Kidney (tissue), 14 donors: ENCODE data around the gene LY86. TPM values are rescaled to one million over a fixed set of nuclear protein-coding genes. Genes with fewer than 3 reads are reported as not detected.

Experiments
- DNase-seq, 5 donors: peaks; one replicate each; pipeline ENCODE4 v3.0.0-alpha.2; 2013 to 2020
- FAIRE-seq: peaks from 2 replicates; lab custom pipeline; 2012; peaks lifted over from hg19 to GRCh38; lab: Jason Lieb, UNC
- H3K27ac ChIP-seq, 2 donors: one replicate each; pipeline ENCODE4 v1.7.0; 2013; ENCODE audit warnings: low read depth in 2 of 2, low read length in 2 of 2, inconsistent platforms in 1 of 2
- H3K27me3 ChIP-seq: one replicate; pipeline ENCODE4 v1.7.1; 2013; ENCODE audit warnings: low read length, inconsistent platforms; ENCODE audit not compliant: control insufficient read depth, insufficient read depth
- H3K36me3 ChIP-seq, 3 donors: one replicate each; pipeline versions ENCODE4 v1.7.0 to v1.7.1; 2013; ENCODE audit warnings: low read length in 3 of 3, control low read depth in 1 of 3, inconsistent platforms in 1 of 3; ENCODE audit not compliant: insufficient read depth in 3 of 3, control insufficient read depth in 2 of 3
- H3K4me1 ChIP-seq, 3 donors: one replicate each; pipeline versions ENCODE4 v1.7.0 to v1.7.1; 2013; ENCODE audit warnings: low read length in 3 of 3, inconsistent platforms in 1 of 3, low read depth in 1 of 3; ENCODE audit not compliant: control insufficient read depth in 2 of 3, insufficient read depth in 2 of 3
- H3K4me3 ChIP-seq, 3 donors: one replicate each; pipeline versions ENCODE4 v1.7.0 to v1.8.1; 2013; ENCODE audit warnings: low read length in 3 of 3, control low read depth in 1 of 3, inconsistent platforms in 1 of 3
- H3K9ac ChIP-seq, 3 donors: one replicate each; pipeline versions ENCODE4 v1.7.0 to v1.7.1; 2013; ENCODE audit warnings: low read length in 3 of 3, control low read depth in 1 of 3, inconsistent platforms in 1 of 3
- H3K9me3 ChIP-seq, 3 donors: one replicate each; pipeline versions ENCODE4 v1.7.0 to v1.7.1; 2013; ENCODE audit warnings: low read length in 3 of 3, control low read depth in 1 of 3, inconsistent platforms in 1 of 3; ENCODE audit not compliant: control insufficient read depth in 2 of 3, insufficient read depth in 1 of 3
- CTCF ChIP-seq: IDR thresholded peaks from 3 replicates; pipeline ENCODE4 v1.5.1; 2012; ENCODE audit warnings: mild to moderate bottlenecking, moderate library complexity, borderline replicate concordance; ENCODE audit not compliant: insufficient read depth; ENCODE audit errors: extremely low read depth
- intact Hi-C: fragments of 100-400 bp; cut with DNase I; formaldehyde crosslinking; loops from one replicate; pipeline ENCODE4 v1.11.1; 2022
- polyA plus RNA-seq: library from polyadenylated mRNA; stranded (reverse); fragments of 350-450 nt; fragmentation: Illumina TruSeq; extraction: RNeasy Lipid Tissue Mini Kit (QIAGEN cat#74804); gene quantifications from one replicate; pipeline ENCODE4 v1.2.3, GENCODE V29; 2014; ENCODE audit warnings: low read depth, low replicate concordance; ENCODE audit not compliant: insufficient read depth
- total RNA-seq: library from RNA; stranded (reverse); fragmentation: NEBNext Ultra II Directional; extraction: Animal tissue kit (Norgen Biotek cat#: 25700); gene quantifications from one replicate; pipeline ENCODE4 v1.2.1, GENCODE V29; 2021
- donor health status: control.
- donor health status: control.
- donor health status: control.
- donor health status: control.
- donor health status: control.
- donor health status: DM: yes; HTN: yes; CAD: no.
- donor health status: Normal renal cell carcinoma (clear cell type).

The LY86 gene
- total and polyA plus RNA-seq, 2 donors from 2014 or later = 4.8 to 6.1 TPM

- H3K9me3 ChIP-seq = no peaks in the 10 kb centered on the region
- no peak for TF ChIP-seq CTCF
- no peak overlapping the region for H3K9ac ChIP-seq
- intact Hi-C loops = no loop called here
- no peak overlapping the region for H3K27ac ChIP-seq
- no peak overlapping the region for H3K4me3 ChIP-seq
- H3K36me3 ChIP-seq = no peaks in the 10 kb centered on the region
- H3K4me1 ChIP-seq = peaks cover 0 to 3% (median 0%) of the 10 kb centered on the region in 3 donors
- no peaks in the 10 kb centered on the region for H3K27me3 ChIP-seq
- DNase-seq (no peak), FAIRE-seq (no peak)
Measured at GRCh38 chr6:6635869-6636268, 47.3 kb downstream of the LY86 start.

DNA sequence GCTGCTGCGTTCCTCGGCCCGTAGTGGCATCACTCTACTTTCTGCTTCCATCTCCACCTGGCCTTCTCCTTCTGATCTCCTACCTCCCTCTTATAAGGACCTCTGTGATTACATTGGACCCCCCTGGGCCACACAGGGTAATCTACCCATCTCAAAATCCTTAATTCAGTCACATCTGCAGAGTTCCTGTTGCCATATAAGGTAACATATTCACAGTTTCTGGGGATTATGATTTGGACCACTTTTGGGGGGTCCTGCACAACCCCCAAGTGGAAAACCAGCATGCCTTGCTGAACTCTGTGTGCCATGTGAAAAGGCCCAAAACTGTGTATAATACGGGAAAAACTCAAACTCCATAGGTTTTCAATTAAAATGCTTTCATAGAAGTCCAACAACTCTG is 51.1 kb downstream of the LY86 start:
- intact Hi-C loops = no loop called here
- FAIRE-seq (no peak), DNase-seq (no peak)
- peaks cover 0 to 3% (median 0%) of the 10 kb centered on the region in 3 donors for H3K4me1 ChIP-seq
- no peak for TF ChIP-seq CTCF
- H3K9ac ChIP-seq = no peak overlapping the region
- H3K27ac ChIP-seq = no peak overlapping the region
- no peaks in the 10 kb centered on the region for H3K9me3 ChIP-seq
- H3K27me3 ChIP-seq = no peaks in the 10 kb centered on the region
- no peak overlapping the region for H3K4me3 ChIP-seq
- H3K36me3 ChIP-seq = no peaks in the 10 kb centered on the region

DNA sequence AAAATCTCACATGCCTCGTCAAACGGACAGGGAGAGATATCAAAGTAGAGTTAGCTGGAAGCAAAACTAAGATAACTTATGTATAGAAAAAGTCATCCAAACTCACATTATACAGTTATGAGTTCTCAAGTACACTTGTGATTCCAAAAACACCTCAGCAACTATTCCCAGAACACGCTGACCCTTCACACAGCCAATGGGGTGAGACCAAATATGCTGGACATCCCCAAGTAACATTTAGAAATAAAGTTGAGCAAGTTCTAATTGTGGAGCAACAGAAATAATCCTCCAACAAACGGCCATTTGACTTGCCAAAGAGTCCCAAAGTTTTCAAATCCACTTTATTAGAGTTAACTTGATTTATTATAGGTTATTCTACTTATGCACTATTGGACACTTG is 52.4 kb downstream of the LY86 start:
- FAIRE-seq (no peak), DNase-seq (no peak)
- intact Hi-C loops = no loop called here
- Histone ChIP-seq H3K27me3 (no peaks in the 10 kb centered on the region), H3K9me3 (no peaks in the 10 kb centered on the region), H3K36me3 (no peaks in the 10 kb centered on the region), H3K27ac (no peak overlapping the region), H3K4me3 (no peak overlapping the region), H3K9ac (no peak overlapping the region), H3K4me1 (peaks cover 0 to 3% (median 0%) of the 10 kb centered on the region in 3 donors)
- no peak for TF ChIP-seq CTCF

- Histone ChIP-seq H3K9ac (no peak overlapping the region), H3K27me3 (no peaks in the 10 kb centered on the region), H3K9me3 (peaks cover 0 to 3% (median 0%) of the 10 kb centered on the region in 3 donors), H3K36me3 (no peaks in the 10 kb centered on the region), H3K27ac (no peak overlapping the region), H3K4me1 (no peaks in the 10 kb centered on the region), H3K4me3 (no peak overlapping the region)
- no peak for FAIRE-seq
- TF ChIP-seq CTCF = no peak
- no peak for DNase-seq
- intact Hi-C loops = no loop called here
Measured at GRCh38 chr6:6643398-6643797, 54.9 kb downstream of the LY86 start.
